MCF 10A (cell line): ENCODE data around the gene MECR. TPM values are rescaled to one million over a fixed set of nuclear protein-coding genes. Genes with fewer than 3 reads are reported as not detected.
"Not testable (repeated sequence)": the region's sequence is repeated elsewhere in the genome, so short reads cannot be mapped to it uniquely, and the experiment has no call there.

ENCODE experiments used
- BruUV-seq: library from RNA; stranded (reverse); fragments of 400-500 nt; replicated peaks from 2 replicates; lab custom pipeline; 2021; lab: Mats Ljungman, UMichigan
- CTCF ChIA-PET: fragments of 300-600 bp; sonication (Branson Sonifier 250); formaldehyde crosslinking; extraction: SDS; loops from one replicate; lab custom pipeline; 2021; ENCODE audit warnings: antibody characterized with exemption, inconsistent platforms; lab: Yijun Ruan, JAX
- POLR2A ChIA-PET: fragments of 300-600, 350-650 bp; sonication (Branson Sonifier 250); formaldehyde crosslinking; extraction: SDS; loops from one replicate; lab custom pipeline; 2020; ENCODE audit warnings: antibody characterized with exemption, inconsistent platforms; lab: Yijun Ruan, JAX
- DNase-seq: peaks from one replicate; pipeline ENCODE4 v3.0.0-alpha.2; 2018; ENCODE audit not compliant: unreplicated experiment
- H3K27ac Mint-ChIP-seq: one replicate; pipeline ENCODE4 v1.8.0; 2022; ENCODE audit warnings: mild to moderate bottlenecking, low read depth, mixed read lengths; ENCODE audit not compliant: unreplicated experiment
- H3K27me3 Mint-ChIP-seq: one replicate; pipeline ENCODE4 v1.8.0; 2022; ENCODE audit warnings: mixed read lengths; ENCODE audit not compliant: insufficient read depth, unreplicated experiment
- H3K36me3 Mint-ChIP-seq: one replicate; pipeline ENCODE4 v1.8.0; 2022; ENCODE audit warnings: mild to moderate bottlenecking, moderate library complexity, mixed read lengths; ENCODE audit not compliant: insufficient read depth, unreplicated experiment
- H3K4me1 Mint-ChIP-seq: one replicate; pipeline ENCODE4 v1.8.0; 2022; ENCODE audit warnings: mixed read lengths; ENCODE audit not compliant: insufficient read depth, unreplicated experiment
- H3K4me3 Mint-ChIP-seq: one replicate; pipeline ENCODE4 v1.8.0; 2022; ENCODE audit warnings: mild to moderate bottlenecking, moderate library complexity, mixed read lengths; ENCODE audit not compliant: unreplicated experiment
- H3K9me3 Mint-ChIP-seq: one replicate; pipeline ENCODE4 v1.8.0; 2022; ENCODE audit warnings: mixed read lengths; ENCODE audit not compliant: unreplicated experiment
- intact Hi-C: fragments of 100-400 bp; cut with micrococcal nuclease; formaldehyde crosslinking; loops from 2 replicates; pipeline ENCODE4 v1.14.1; 2022
- total RNA-seq: library from RNA; stranded (reverse); gene quantifications from 2 replicates; pipeline ENCODE4 v1.2.3, GENCODE V29; 2022
- TF ChIP-seq, protein P1 (sequence below): fragments of 200-600 bp; IDR thresholded peaks from one replicate; pipeline ENCODE4 v1.8.0; 2022; ENCODE audit warnings: antibody characterized with exemption, mild to moderate bottlenecking; ENCODE audit not compliant: unreplicated experiment

Gene MECR
- total RNA-seq, 1 experiment from 2014 or later: 59.1 TPM

- CTCF ChIA-PET: interaction anchor here (1.2 kb wide), 1 partner anchor 20 kb away, joined by 4 read pairs; no protein-coding TSS in a partner anchor
- TF ChIP-seq, protein P1, sequence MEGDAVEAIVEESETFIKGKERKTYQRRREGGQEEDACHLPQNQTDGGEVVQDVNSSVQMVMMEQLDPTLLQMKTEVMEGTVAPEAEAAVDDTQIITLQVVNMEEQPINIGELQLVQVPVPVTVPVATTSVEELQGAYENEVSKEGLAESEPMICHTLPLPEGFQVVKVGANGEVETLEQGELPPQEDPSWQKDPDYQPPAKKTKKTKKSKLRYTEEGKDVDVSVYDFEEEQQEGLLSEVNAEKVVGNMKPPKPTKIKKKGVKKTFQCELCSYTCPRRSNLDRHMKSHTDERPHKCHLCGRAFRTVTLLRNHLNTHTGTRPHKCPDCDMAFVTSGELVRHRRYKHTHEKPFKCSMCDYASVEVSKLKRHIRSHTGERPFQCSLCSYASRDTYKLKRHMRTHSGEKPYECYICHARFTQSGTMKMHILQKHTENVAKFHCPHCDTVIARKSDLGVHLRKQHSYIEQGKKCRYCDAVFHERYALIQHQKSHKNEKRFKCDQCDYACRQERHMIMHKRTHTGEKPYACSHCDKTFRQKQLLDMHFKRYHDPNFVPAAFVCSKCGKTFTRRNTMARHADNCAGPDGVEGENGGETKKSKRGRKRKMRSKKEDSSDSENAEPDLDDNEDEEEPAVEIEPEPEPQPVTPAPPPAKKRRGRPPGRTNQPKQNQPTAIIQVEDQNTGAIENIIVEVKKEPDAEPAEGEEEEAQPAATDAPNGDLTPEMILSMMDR: no peak
- H3K36me3 Mint-ChIP-seq: peaks cover 33% of the 10 kb centered on the region
- POLR2A ChIA-PET: no interaction called here
- H3K4me3 Mint-ChIP-seq: no peak overlapping the region
- no TSS peak for BruUV-seq
- DNase-seq: no peak
- H3K4me1 Mint-ChIP-seq: peaks cover 3% of the 10 kb centered on the region
- intact Hi-C loops: no loop called here
- no peaks in the 10 kb centered on the region for H3K9me3 Mint-ChIP-seq
- H3K27me3 Mint-ChIP-seq: no peaks in the 10 kb centered on the region
- no peak overlapping the region for H3K27ac Mint-ChIP-seq
Measured at GRCh38 chr1:29222686-29223085, 8.0 kb downstream of the MECR start.

DNA sequence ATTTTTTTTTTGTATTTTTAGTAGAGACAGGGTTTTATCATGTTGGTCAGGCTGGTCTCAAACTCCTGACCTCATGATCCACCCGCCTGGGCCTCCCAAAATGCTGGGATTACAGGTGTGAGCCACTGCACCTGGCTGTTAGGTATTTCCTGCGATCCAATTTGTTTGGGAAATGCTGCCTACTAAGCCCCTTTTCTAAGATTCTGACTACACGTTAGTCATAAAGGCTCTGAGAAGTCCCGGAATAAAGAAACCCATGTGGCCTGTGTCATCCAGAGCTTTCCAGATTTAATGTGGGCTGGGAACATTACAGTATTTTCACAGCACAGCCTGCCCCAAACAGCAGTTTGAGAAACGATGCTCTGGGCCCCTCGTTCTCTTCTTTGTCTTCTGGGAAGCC, 8.5 kb downstream of the MECR start:
- POLR2A ChIA-PET, intact Hi-C loops, H3K27ac Mint-ChIP-seq, DNase-seq, BruUV-seq, H3K4me1 Mint-ChIP-seq, H3K4me3 Mint-ChIP-seq, H3K9me3 Mint-ChIP-seq, H3K27me3 Mint-ChIP-seq: not testable (repeated sequence)
- peaks cover 33% of the 10 kb centered on the region for H3K36me3 Mint-ChIP-seq
- CTCF ChIA-PET: interaction anchor here (0.6 to 1.2 kb wide), 2 partner anchors 20 to 206 kb away, joined by 4 read pairs; no protein-coding TSS in a partner anchor

DNA sequence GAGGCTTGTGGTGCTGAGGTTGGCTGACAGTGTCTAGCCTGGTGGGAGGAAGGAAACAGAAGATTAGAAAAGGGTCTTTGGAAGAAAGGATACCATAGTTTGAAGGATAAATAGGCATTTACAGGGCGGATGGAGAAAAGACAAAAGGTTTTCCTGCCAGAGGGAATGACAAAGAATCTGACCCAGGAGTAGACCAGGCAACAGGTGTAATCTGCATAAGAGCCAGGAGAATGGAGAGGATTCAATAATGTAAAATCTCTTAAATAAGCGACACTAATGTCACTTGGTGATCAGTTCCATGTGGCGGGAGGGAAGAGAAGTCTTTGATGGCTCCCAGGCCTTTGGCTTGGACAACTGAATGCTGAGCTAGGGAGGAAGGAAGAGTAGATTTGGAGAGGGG, 9.4 kb downstream of the MECR start:
- BruUV-seq: no TSS peak
- H3K4me1 Mint-ChIP-seq: no peaks in the 10 kb centered on the region
- intact Hi-C loops: no loop called here
- H3K9me3 Mint-ChIP-seq: no peaks in the 10 kb centered on the region
- TF ChIP-seq, protein P1: no peak
- CTCF ChIA-PET: interaction anchor here (1.4 kb wide), 1 partner anchor 19 kb away, joined by 6 read pairs; no protein-coding TSS in a partner anchor
- no peak overlapping the region for H3K4me3 Mint-ChIP-seq
- POLR2A ChIA-PET: interaction anchor here (1.4 kb wide), 1 partner anchor 8 kb away, joined by 3 read pairs; no protein-coding TSS in a partner anchor
- DNase-seq: no peak
- no peaks in the 10 kb centered on the region for H3K27me3 Mint-ChIP-seq
- peaks cover 39% of the 10 kb centered on the region for H3K36me3 Mint-ChIP-seq
- H3K27ac Mint-ChIP-seq: no peak overlapping the region

DNA sequence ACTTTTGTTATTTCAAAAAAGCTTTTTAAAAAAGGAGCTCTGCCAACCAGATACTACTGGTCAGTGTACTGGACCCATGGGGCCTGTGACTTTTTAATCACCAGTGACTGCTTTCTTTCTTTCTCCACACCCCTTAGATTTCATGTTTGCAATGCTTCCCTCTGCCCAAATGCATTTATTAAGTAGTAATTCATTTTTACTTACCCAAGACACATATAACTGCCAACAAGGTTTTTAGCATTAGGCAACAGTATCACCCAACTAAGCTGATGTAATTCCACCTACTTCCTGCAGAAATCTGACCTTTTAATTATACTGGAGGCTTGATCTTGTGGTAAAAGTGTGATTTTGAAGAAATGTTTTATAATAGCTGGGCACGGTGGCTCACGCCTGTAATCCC, 12.5 kb downstream of the MECR start:
- POLR2A ChIA-PET: interaction anchor here (1.3 to 1.7 kb wide), 2 partner anchors 12 to 21 kb away, joined by 3 to 8 read pairs; no protein-coding TSS in a partner anchor

More for the DNA sequence above, 12.5 kb downstream of the MECR start:
- no TSS peak for BruUV-seq
- TF ChIP-seq, protein P1: no peak
- H3K9me3 Mint-ChIP-seq: no peaks in the 10 kb centered on the region
- H3K27me3 Mint-ChIP-seq: no peaks in the 10 kb centered on the region
- DNase-seq: no peak
- H3K36me3 Mint-ChIP-seq: peaks cover 53% of the 10 kb centered on the region
- no peak overlapping the region for H3K4me3 Mint-ChIP-seq
- H3K27ac Mint-ChIP-seq: peak overlapping the region; percentile 4
- no peaks in the 10 kb centered on the region for H3K4me1 Mint-ChIP-seq
- intact Hi-C loops: no loop called here
- CTCF ChIA-PET: interaction anchor here (1.2 to 1.4 kb wide), 2 partner anchors 13 to 16 kb away, joined by 3 to 7 read pairs; partner anchors contain the start of gene MECR
